ENCODE measurements around the gene AVPI1.

- TF ChIP-seq CTCF (IDR thresholded peaks at IDR 0.05; ENCODE audit: low read depth, low read length) (no peak), POLR2A (IDR thresholded peaks at IDR 0.05; ENCODE audit: extremely low read depth, insufficient read length) (no peak), MAX (IDR thresholded peaks at IDR 0.05; ENCODE audit: low read depth, low read length) (no peak)
Measured at GRCh38 chr10:97629289-97629688, 57.8 kb downstream of the AVPI1 start.
